RWPE2 (cell line): ENCODE measurements around the gene SERPINA3.

ENCODE experiments used
- ATAC-seq: fragments of 200-7000 bp; cut with Tn5 transposase; 3 replicates; pipeline ENCODE4 v1.9.1; 2021; ENCODE audit warnings: low read depth
- DNase-seq: peaks from one replicate; pipeline ENCODE4 v3.0.0-alpha.2; 2020; ENCODE audit warnings: low spot score
- H3K27ac ChIP-seq: fragments of 450-650 bp; 2 replicates; pipeline ENCODE4 v1.5.1; 2017; ENCODE audit warnings: mild to moderate bottlenecking; ENCODE audit not compliant: poor library complexity, severe bottlenecking
- H3K27me3 ChIP-seq: fragments of 250-450 bp; sonication (Bioruptor Pico); 2 replicates; pipeline ENCODE4 v1.5.1; 2021; ENCODE audit warnings: mild to moderate bottlenecking, moderate library complexity; ENCODE audit not compliant: insufficient read depth, poor library complexity, severe bottlenecking
- H3K36me3 ChIP-seq: fragments of 250-450 bp; sonication (Bioruptor Pico); 2 replicates; pipeline ENCODE4 v1.5.1; 2020; ENCODE audit warnings: low read depth, mild to moderate bottlenecking, moderate library complexity
- H3K4me1 ChIP-seq: fragments of 250-450 bp; sonication (Bioruptor Pico); 2 replicates; pipeline ENCODE4 v1.5.1; 2021; ENCODE audit warnings: mild to moderate bottlenecking, moderate library complexity; ENCODE audit not compliant: insufficient read depth, poor library complexity, severe bottlenecking
- H3K4me3 ChIP-seq: fragments of 250-450 bp; sonication (Bioruptor Pico); 2 replicates; pipeline ENCODE4 v1.5.1; 2021; ENCODE audit warnings: mild to moderate bottlenecking, moderate library complexity; ENCODE audit not compliant: severe bottlenecking
- H3K9me3 ChIP-seq: fragments of 250-450 bp; sonication (Bioruptor Pico); 2 replicates; pipeline ENCODE4 v1.5.1; 2021; ENCODE audit warnings: mild to moderate bottlenecking, moderate library complexity; ENCODE audit not compliant: severe bottlenecking
- TF ChIP-seq, protein P1 (sequence below): fragments of 450-650 bp; IDR thresholded peaks from one replicate; pipeline ENCODE4 v1.5.1; 2017; ENCODE audit warnings: mild to moderate bottlenecking, moderate library complexity; ENCODE audit not compliant: poor library complexity, severe bottlenecking

Gene SERPINA3

DNA sequence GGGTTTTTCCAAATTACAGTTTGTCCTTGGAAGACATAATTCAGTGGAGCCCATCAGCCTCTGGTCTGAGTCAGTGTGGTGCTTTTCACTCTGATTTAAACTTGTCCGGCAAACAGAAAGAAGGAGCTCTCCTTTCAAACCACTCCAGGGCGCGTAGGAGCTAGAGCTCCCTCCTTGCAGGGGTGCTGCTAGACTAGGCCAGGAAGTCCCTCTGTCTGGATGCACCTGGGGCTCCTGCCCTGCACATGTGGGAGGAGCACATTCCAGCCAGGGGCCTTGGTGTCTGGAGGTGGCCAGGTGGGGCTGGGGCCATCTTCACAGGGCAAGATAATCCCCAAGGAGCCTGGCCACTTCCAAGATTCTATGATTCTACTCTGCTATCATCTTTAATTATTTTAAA, 3.1 kb downstream of the SERPINA3 start:
- Histone ChIP-seq H3K4me3 (no peak overlapping the region), H3K9me3 (peaks cover 8% of the 10 kb centered on the region), H3K36me3 (no peaks in the 10 kb centered on the region), H3K27ac (no peak overlapping the region), H3K27me3 (no peaks in the 10 kb centered on the region), H3K4me1 (peaks cover 23% of the 10 kb centered on the region)
- no peak for ATAC-seq
- TF ChIP-seq, protein P1, sequence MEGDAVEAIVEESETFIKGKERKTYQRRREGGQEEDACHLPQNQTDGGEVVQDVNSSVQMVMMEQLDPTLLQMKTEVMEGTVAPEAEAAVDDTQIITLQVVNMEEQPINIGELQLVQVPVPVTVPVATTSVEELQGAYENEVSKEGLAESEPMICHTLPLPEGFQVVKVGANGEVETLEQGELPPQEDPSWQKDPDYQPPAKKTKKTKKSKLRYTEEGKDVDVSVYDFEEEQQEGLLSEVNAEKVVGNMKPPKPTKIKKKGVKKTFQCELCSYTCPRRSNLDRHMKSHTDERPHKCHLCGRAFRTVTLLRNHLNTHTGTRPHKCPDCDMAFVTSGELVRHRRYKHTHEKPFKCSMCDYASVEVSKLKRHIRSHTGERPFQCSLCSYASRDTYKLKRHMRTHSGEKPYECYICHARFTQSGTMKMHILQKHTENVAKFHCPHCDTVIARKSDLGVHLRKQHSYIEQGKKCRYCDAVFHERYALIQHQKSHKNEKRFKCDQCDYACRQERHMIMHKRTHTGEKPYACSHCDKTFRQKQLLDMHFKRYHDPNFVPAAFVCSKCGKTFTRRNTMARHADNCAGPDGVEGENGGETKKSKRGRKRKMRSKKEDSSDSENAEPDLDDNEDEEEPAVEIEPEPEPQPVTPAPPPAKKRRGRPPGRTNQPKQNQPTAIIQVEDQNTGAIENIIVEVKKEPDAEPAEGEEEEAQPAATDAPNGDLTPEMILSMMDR = no peak
- no peak for DNase-seq

DNA sequence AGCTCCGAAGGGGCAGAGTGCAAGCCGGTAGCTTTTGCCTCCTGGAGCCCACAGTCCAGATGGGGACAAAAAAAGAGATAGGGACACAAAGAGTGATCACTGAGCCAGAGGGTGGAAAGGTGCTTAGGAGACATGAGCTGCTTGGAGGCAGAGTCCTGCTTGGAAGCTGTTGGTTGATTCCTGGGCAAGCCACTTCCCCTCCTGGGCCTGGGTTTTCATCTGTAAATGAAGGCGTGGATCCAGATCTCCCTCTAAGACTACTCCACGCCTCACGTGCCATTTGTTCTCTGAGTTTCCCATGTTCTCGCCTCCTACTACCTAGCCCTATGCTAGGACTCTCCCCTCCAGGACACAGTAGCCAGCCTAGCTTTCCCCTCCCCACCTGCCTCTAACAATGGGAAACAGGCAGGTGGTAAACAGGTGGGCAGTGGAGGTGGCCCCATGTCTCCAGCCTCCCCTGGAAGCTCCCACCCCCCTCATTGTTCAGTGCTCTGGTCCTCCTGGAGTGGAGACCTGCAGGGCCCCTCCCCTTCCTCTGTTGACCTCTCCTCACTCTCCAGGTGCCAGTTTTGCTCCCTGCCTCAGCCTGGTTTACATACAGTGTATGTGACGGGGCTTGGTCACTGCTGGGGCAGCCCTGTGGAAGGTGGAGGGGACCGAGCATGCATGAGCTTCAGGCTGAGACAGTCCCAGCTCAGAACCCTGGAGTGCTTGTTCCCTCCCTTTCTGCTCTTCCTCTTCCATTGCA, 3.8 kb downstream of the SERPINA3 start:
- Histone ChIP-seq H3K4me1 (peaks cover 16% of the 10 kb centered on the region), H3K36me3 (no peaks in the 10 kb centered on the region), H3K9me3 (peaks cover 8% of the 10 kb centered on the region), H3K27ac (no peak overlapping the region), H3K27me3 (no peaks in the 10 kb centered on the region), H3K4me3 (no peak overlapping the region)
- DNase-seq = no peak
- TF ChIP-seq, protein P1 = no peak
- ATAC-seq = no peak

DNA sequence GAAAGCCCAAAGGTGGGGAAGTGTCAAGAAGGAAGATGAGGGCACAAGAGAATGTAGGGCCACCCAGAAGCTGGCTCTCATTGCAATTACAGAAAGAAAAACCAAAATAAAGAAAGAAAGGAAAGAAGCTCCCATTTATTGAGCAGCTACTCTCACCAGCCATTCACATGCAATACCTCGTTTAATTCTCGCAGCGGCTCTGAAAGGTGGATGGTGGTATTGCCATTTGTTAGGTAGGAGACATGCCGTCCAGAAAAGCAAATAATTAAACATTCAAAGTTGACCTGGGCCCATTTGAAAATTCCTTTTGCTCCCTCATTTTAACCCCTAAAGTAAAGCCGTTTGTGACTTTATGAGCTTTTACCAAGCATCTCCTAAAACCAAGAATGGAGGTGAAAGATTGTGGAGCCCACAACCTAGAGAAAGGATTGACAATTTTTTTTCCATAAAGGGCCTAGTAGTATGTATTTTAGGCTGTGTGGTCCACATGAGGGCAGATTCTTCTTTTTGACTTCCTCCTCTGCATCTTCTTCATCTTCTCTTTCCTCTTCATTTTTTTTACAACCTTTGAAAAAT, 5.3 kb downstream of the SERPINA3 start:
- Histone ChIP-seq H3K9me3 (peaks cover 8% of the 10 kb centered on the region), H3K27ac (no peak overlapping the region), H3K36me3 (no peaks in the 10 kb centered on the region), H3K4me3 (no peak overlapping the region), H3K4me1 (peaks cover 8% of the 10 kb centered on the region), H3K27me3 (no peaks in the 10 kb centered on the region)
- TF ChIP-seq, protein P1 = no peak
- DNase-seq (no peak), ATAC-seq (no peak)

DNA sequence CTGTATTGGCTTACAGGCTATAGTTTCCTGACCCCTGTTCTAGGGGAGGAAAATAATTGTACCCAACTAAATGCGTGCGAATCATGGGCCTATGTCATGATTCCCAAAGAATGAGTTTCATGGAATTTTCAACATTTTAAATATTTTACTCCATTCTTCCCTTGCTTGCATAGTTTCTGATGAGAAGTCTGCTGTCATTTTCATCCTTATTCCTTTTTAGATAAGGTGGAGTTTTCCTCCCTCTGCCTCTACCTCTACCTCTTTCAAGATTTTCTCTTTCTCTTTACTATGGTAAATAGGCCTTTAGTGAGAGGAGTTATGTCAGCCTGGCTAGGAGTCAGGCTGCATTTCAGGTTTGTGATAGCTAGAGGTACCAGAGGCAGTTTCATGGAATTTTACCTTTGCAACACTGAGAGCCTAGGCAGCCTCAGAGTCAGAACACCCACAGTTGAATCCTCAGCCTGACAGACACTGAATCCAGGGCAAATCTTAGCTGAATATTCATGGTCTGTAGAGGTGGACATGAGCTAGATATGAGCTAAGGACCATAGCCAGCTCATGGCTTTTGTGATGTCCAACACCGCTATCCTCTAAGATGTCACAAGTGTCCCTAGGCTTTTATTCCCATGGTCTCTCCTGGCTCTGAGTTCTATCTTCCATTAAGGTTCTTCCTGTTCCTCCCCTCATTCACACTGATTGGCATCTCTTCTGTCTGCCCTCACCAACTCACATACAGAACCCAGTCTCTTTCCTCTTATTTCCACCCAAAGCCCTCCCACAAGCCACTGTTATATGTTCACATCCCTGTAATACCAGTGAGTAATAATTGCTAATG, 6.0 kb downstream of the SERPINA3 start:
- no peak for ATAC-seq
- TF ChIP-seq, protein P1 = no peak
- Histone ChIP-seq H3K27me3 (no peaks in the 10 kb centered on the region), H3K36me3 (no peaks in the 10 kb centered on the region), H3K4me3 (no peak overlapping the region), H3K27ac (no peak overlapping the region), H3K4me1 (peaks cover under 1% of the 10 kb centered on the region), H3K9me3 (peaks cover 8% of the 10 kb centered on the region)
- DNase-seq = no peak
